CD4-positive, alpha-beta T cell treated with Interleukin-12 subunit alpha and Interleukin-12 subunit beta, for 1 hour (primary cell): Measurements from ENCODE around the gene PCNX2.

Source experiments
- DNase-seq: peaks from one replicate; pipeline ENCODE4 v3.0.0-alpha.2; 2020

Gene PCNX2, protein sequence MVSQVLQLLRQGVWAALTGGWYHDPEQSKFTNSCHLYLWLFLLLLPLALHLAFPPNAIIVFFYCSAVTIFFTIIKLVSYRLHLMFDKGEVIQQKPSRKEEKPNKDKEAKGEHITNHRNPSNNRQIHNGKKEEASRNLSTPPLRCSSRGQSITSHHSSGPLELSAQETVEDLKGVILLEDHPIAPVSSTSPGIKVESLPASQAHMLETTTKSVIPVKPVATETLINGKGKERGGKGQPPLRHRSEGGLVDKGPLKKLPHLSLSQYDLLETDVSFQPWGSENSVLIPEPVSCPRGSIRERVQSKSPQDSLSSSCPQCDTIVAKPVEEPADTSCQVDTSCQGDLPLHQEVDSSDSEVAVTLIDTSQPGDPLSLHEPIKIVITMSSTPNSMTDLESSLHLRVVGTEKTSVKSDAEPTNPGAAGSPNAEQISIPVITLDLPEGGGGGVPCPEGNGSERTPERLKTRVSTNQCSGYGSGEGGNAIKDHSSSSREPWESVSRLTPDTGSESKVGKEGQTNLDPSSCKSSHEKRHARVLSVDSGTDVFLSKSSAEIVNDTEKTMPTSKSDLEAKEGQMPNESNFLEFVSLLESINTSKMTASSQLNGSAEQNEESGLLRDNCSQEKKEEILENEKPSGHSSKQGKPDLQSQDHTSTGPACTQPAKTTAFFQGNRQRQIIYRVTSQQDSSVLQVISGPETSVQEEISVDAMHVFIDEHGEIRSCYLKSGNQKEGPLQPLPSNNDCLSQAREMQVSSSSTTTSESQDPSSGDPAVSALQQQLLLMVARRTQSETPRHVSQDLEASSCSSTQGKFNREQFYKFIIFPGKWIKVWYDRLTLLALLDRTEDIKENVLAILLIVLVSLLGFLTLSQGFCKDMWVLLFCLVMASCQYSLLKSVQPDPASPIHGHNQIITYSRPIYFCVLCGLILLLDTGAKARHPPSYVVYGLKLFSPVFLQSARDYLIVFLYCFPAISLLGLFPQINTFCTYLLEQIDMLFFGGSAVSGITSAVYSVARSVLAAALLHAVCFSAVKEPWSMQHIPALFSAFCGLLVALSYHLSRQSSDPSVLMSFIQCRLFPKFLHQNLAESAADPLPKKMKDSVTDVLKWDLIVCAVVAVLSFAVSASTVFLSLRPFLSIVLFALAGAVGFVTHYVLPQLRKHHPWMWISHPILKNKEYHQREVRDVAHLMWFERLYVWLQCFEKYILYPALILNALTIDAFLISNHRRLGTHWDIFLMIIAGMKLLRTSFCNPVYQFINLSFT (N-terminal part only)

GRCh38 chr1:233295237-233295974 is at the start of gene PCNX2:
PCNX2 (minus strand) TSS chr1:233295725; CDS start chr1:233295478, 247 bp downstream.
- peak; percentile 72 for DNase-seq

DNA sequence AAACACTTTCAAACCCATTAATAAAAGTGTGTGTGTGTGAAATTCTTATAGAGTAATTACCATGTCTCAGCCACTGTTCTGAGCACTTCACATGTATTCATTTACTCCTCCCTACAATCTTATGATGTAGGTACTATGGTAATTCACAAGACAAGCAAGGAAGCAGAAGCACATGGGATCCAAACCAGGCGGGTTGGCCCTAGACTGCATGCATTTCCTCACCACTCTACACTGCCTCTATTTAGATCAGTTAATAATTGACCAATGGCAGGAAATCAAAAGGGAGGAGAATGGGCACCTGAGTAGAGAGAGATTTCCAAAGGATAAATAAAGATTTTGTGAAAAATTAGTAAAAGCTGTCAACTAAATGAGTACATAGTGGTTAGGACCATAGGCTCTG is 47.7 kb upstream of the PCNX2 start:
- no peak for DNase-seq

- DNase-seq = no peak
Observed at GRCh38 chr1:233342086-233342485, 46.6 kb upstream of the PCNX2 start.

DNA sequence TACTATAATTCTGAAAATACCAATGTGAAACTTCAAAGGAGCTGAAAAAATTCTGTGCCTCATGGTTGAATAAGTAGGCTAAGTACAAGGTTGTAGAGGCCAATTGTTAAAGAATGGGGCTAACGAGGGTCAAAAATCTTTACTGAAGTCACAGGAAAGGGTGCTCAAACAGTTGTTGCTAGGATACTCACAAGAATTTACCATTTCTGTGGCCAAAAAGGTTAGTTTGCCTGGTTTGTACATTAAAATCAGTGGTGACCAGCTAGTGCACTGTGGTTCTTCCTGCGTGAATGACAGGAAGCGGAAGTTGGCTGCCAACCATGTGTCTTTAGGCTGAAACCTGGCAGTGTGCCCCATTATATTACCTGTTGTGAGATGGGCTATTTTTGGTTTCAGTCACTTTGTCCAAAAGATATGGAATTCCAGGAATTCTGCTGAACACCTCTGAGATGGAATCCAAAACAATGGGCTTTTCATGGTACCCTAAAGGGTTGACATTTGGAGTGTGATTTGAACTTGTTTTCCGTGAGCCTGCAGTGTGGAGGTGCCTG is 45.5 kb upstream of the PCNX2 start:
- no peak for DNase-seq

DNA sequence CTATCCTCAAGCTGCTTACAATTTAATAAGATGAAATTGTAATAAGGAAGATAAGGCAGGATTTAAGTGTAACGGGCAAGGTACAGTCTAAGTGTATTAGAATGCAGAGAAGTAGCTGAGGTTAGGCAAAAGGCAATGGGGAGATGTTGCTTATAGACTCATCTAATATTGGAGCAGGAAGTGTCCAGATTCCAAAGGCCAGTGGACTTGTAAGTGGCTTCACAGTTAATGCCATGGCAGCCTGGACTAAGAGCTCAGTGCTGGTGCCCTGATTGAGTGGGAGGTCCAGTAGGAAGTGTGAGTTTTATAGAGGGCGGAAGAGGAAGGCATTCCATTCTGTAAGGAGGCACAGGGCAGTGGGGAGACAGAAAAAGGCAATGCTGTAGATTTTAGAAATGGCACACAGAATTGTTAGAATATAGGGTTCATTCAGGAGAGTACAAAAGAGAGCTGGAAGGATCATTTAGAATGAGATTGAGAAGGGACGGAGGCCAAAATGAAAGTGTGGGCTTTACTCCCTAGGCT is 44.6 kb upstream of the PCNX2 start:
- no peak for DNase-seq

- DNase-seq = no peak
Observed at GRCh38 chr1:233338102-233338501, 42.6 kb upstream of the PCNX2 start.

- DNase-seq = no peak
Observed at GRCh38 chr1:233337505-233337904, 42.0 kb upstream of the PCNX2 start.

DNA sequence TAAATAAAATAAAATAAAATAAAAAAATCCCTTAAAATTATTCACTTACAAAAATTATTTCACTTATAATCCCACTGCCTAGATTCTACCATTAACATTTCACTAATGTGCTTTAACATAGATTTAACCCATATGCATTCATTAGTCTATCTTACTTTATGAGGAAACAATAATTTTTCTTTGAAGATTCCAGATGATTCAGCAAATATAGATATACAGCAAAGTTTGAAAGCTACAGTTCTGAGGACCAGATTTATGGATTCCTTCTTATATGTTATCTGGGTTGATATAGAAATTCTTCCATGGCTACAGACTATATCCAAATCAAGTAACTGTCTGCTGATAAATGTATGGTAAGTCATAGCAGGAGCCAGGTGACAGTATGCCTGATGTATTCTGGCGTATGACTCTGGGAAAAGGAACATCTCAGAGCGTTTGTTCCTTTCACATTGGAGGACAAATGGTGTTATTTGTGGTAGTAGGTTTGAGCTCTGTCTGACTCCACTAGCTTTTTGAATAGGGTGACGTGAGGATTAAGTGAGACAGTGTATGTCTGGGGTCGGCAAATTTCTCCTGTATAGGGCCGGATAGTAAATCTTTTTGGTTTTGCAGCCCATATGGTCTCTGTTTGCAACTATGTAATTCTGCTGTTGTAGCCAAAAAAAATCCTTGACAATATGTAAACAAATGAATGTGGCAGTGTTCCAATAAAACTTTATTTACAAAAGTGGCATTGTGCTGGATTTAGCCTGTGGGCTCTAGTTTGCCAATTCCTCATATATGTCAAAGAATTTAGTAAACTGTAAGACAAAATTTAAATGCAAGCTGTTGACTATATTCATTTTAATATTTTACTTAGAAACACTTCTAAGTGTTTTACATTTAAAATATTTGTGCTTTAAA is 41.3 kb upstream of the PCNX2 start:
- DNase-seq = no peak

GRCh38 chr1:233334092-233334491 is 38.6 kb upstream of the PCNX2 start:
- DNase-seq = no peak

- DNase-seq = no peak
Observed at GRCh38 chr1:233333086-233333485, 37.6 kb upstream of the PCNX2 start.

DNA sequence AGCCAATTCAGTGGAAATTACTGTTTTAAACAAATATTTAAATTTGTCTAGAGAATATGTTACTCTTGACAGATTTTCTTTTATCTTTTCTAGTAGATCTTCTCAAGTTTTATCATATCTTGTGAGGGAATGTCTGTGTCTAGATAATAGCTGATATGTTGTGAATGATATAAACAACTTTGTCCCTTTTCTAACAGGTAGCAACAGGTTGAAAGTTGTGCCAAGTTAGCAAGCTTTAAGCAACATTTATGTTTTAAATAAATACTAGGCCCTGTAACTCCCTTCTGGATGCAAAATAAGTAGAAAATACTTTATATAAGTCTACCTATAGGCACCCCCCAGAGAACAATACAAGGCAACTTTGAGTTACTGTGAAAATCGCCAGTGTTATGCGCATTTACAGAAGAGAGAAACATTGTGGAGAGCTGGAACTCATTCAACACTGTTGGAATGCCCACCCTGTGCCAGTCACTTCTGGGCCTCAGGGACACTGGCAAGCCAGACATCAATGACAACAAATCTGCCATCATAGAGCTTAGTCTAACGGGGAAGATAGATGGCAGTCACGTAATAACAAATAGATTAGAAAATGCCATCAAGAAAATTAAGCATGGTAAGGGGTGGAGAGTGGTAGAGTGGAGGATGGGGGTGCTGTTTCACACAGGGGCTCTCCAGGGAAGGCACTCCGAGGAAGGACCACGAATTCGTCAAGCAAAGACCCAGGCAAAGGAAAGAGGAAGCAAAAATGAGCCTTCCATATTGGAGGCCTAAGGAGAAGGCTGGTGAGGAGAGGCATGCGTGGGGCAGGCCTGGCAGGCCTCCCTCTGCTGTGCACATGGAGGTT is 36.4 kb upstream of the PCNX2 start:
- DNase-seq = no peak

- peak; percentile 25 for DNase-seq
Observed at GRCh38 chr1:233328142-233328921, 32.8 kb upstream of the PCNX2 start.

GRCh38 chr1:233327651-233328141 is 32.2 kb upstream of the PCNX2 start, which contains the start of gene MAP3K21:
MAP3K21 (plus strand) TSS chr1:233327724; CDS start chr1:233328029, 305 bp downstream.
- DNase-seq = no peak

- DNase-seq = peak; percentile 93
Observed at GRCh38 chr1:233326811-233327650, 31.5 kb upstream of the PCNX2 start.

- no peak for DNase-seq
Observed at GRCh38 chr1:233326319-233326718, 30.8 kb upstream of the PCNX2 start.

DNA sequence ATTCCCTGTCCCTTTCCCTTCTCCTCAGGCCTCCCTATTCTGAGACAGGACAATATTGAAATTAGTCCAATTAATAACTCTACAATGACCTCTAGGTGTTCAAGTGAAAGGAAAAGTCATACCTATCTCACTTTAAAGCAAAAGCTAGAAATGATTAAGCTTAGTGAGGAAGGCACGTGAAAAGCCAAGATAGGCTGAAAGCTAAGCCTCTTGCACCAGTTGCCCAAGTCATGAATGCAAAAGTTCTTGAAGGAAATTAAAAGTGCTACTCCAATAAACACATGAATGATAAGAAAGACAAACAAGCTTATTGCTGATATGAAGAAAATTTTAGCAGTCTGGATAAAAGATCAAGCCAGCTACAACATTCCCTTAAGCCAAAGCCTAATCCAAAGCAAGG is 28.2 kb upstream of the PCNX2 start:
- DNase-seq = no peak

GRCh38 chr1:233320023-233320422 is 24.5 kb upstream of the PCNX2 start:
- no peak for DNase-seq

DNA sequence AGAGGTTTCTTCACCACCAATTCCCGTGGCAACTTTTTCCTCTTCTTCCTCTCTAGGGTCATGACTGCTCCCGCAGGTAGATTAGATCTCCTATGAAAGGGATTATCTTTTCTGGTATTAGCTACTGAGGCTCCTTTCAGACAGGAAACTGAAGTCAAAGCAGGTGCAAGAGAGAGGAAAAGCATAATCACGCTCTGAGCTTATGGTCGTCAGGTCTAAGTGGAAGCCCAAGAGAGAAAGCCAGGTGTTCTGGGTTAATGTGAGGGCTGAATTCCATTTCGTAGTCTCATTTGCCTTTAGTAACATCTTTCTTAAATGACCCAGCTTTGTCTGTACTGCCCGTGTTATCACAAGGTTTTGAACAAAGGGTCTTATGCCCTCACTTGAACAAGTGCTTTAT is 23.7 kb upstream of the PCNX2 start:
- no peak for DNase-seq
